Measurements from ENCODE around the gene HIPK3. TPM values are rescaled to one million over a fixed set of nuclear protein-coding genes. Genes with fewer than 3 reads are reported as not detected.

HIPK3 gene
- total and polyA plus RNA-seq, 9 of the 15 experiments (the other 6 are each of a cell fraction or from before 2014, with no cell fraction given) = 2.3 to 19.6 (median 7.5) TPM

DNA sequence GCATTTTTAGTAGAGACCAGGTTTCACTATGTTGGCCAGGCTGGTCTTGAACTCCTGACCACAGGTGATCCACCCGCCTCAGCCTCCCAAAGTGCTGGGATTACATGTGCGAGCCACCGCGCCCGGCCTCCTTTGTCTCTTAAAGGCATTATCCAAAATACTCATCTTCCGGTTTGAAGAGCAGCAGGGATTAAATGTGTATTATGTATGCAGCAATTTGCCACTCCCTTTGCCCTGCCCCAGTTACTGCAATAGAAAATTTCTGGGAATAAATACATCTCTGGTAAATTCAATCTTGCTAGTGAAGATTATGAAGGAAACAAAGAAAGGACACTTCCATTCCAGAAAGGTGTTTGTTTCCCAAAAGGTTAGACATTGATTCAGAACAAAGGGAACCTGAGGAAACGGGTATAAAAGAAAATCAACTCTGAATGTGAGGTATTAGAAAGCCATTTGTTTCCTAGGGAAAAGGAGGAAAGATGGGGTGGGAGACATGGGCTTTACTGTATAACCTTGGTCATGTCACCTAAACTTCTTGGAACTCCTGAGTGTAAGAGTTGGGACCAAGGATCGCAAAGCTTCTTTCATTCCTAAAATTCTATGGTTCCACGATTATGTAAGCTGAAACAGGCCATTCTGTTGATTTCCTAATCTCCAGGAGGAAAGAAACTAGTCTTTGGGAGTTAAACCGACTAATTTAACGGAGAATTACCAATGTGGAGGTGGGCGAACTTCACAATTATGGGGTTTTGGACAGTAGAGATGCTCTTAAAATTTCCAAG is 959 bp upstream of the HIPK3 start:
- peak overlapping the region; percentile 68 to 99; a peak in 3 of 4 replicates for H3K9ac ChIP-seq (ENCODE audit: insufficient read depth in 1 of 2, low read depth in 2 of 2, low read length in 2 of 2)
- DNase-seq (ENCODE audit: extremely low read depth in 1 of 4, low spot score in 3 of 4) (peak in 1 of 4 experiments; percentile 14), ATAC-seq (no peak), FAIRE-seq (peak; percentile 42)
- in situ Hi-C loops (cut with MboI) (no loop called here), intact Hi-C loops (cut with micrococcal nuclease) (no loop called here)
- peak overlapping the region; percentile 90 for H2AFZ ChIP-seq (ENCODE audit: low read depth, low read length)
- POLR2A ChIA-PET = no interaction called here
- no peaks in the 10 kb centered on the region for H3K9me3 ChIP-seq (replicated peaks; ENCODE audit: control insufficient read depth, insufficient read depth, low read depth, low read length)
- CTCF ChIA-PET (ENCODE audit: low intra/inter-chr PET ratio) = no interaction called here
- peak overlapping the region; percentile 50 for H3K27ac ChIP-seq (ENCODE audit: extremely low read depth, low read depth, low read length)
- 47% methylated on average over 12 of the region's 12 CpGs for WGBS (ENCODE audit: insufficient coverage, low coverage, missing lambda C conversion rate)
- H3K79me2 ChIP-seq (ENCODE audit: control insufficient read depth, insufficient read depth, low read length) = peaks cover 40% of the 10 kb centered on the region
- H3K4me3 ChIP-seq = peak overlapping the region; percentile 96
- H3K4me1 ChIP-seq (replicated peaks in 1 of 2; ENCODE audit: control insufficient read depth in 2 of 2, insufficient read depth in 2 of 2, low read length in 2 of 2) = peaks cover 2 to 18% of the 10 kb centered on the region in 2 experiments; a peak in 3 of 5 replicates
- H3K27me3 ChIP-seq (ENCODE audit: control insufficient read depth in 2 of 2, insufficient read depth in 2 of 2, low read length in 2 of 2) = no peaks in the 10 kb centered on the region
- H3K9me1 ChIP-seq (ENCODE audit: control insufficient read depth, insufficient read depth, low read length) = no peaks in the 10 kb centered on the region
- H3K36me3 ChIP-seq (ENCODE audit: control insufficient read depth, insufficient read depth, low read length) = no peaks in the 10 kb centered on the region
- BruUV-seq (replicated peaks) = TSS peak; percentile 90
- H3K4me2 ChIP-seq (ENCODE audit: insufficient read depth, low read length) = peak overlapping the region; percentile 65
- no peaks in the 10 kb centered on the region for H4K20me1 ChIP-seq (replicated peaks; ENCODE audit: control insufficient read depth, insufficient read depth, low read length)
- TF ChIP-seq, protein P1, sequence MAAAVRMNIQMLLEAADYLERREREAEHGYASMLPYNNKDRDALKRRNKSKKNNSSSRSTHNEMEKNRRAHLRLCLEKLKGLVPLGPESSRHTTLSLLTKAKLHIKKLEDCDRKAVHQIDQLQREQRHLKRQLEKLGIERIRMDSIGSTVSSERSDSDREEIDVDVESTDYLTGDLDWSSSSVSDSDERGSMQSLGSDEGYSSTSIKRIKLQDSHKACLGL (CRISPR knock-in tag; IDR thresholded peaks at IDR 0.05; ENCODE audit: borderline replicate concordance, poor library complexity, severe bottlenecking) = no peak
- TF ChIP-seq BACH1 (tag; IDR thresholded peaks at IDR 0.05) (0 out of 2 replicates have a peak, but pooled peaks have one; percentile 20), ZNF3 (CRISPR knock-in tag; IDR thresholded peaks at IDR 0.05) (0 out of 2 replicates have a peak, but pooled peaks have one; percentile 4), MAZ (CRISPR knock-in tag; conservative IDR thresholded peaks at IDR 0.05 in 1 of 2, IDR thresholded peaks at IDR 0.05 in 1 of 2) (no peak), ASH1L (IDR thresholded peaks at IDR 0.05; ENCODE audit: borderline replicate concordance, low read depth, partially characterized antibody) (no peak), MNT (conservative IDR thresholded peaks at IDR 0.05) (no peak), SNIP1 (IDR thresholded peaks at IDR 0.05; ENCODE audit: low read depth) (no peak), ZBTB33 (CRISPR knock-in tag; IDR thresholded peaks at IDR 0.05) (0 out of 2 replicates have a peak, but pooled peaks have one; percentile 56), ZNF707 (CRISPR knock-in tag; conservative IDR thresholded peaks at IDR 0.05) (no peak), ZNF140 (CRISPR knock-in tag; IDR thresholded peaks at IDR 0.05) (no peak), SOX6 (IDR thresholded peaks at IDR 0.05) (no peak), PRDM10 (IDR thresholded peaks at IDR 0.05; ENCODE audit: partially characterized antibody) (peak; percentile 23)
